OCI-M2 (cell line): ENCODE results near the gene NTN1.
A peak's percentile ranks its signal among the peaks of the same experiment; 100 is the strongest.

ENCODE experiments used
- DNase-seq: peaks from one replicate; lab custom pipeline; 2025; ENCODE audit not compliant: unreplicated experiment; lab: John Stamatoyannopoulos, UW

NTN1 gene

GRCh38 chr17:9004961-9005285 lies 16.4 kb upstream of the NTN1 start:
- DNase-seq, result no peak

- no peak for DNase-seq
Measured at GRCh38 chr17:9006175-9006767, 15.0 kb upstream of the NTN1 start.

- DNase-seq, result no peak
Measured at GRCh38 chr17:9007052-9007714, 14.1 kb upstream of the NTN1 start.

- no peak for DNase-seq
Measured at GRCh38 chr17:9009096-9009495, 12.2 kb upstream of the NTN1 start.

GRCh38 chr17:9009737-9010136 lies 11.6 kb upstream of the NTN1 start:
- DNase-seq, result no peak

- DNase-seq, result no peak
Measured at GRCh38 chr17:9011001-9011400, 10.3 kb upstream of the NTN1 start.

- DNase-seq, result peak; percentile 52
Measured at GRCh38 chr17:9016941-9017552, 4.3 kb upstream of the NTN1 start.

GRCh38 chr17:9018726-9019125 lies 2.6 kb upstream of the NTN1 start:
- DNase-seq, result no peak

GRCh38 chr17:9020096-9020823 lies 1.1 kb upstream of the NTN1 start:
- no peak for DNase-seq

GRCh38 chr17:9020824-9021157 lies 519 bp upstream of the NTN1 start:
- no peak for DNase-seq

- DNase-seq, result no peak
Measured at GRCh38 chr17:9021992-9022572, 772 bp downstream of the NTN1 start.

GRCh38 chr17:9022573-9023391 lies 1.5 kb downstream of the NTN1 start:
- no peak for DNase-seq

- no peak for DNase-seq
Measured at GRCh38 chr17:9023392-9024218, 2.3 kb downstream of the NTN1 start.

- DNase-seq, result no peak
Measured at GRCh38 chr17:9024497-9024896, 3.2 kb downstream of the NTN1 start.

- DNase-seq, result no peak
Measured at GRCh38 chr17:9026741-9027140, 5.4 kb downstream of the NTN1 start.

GRCh38 chr17:9028202-9028987 lies 7.1 kb downstream of the NTN1 start:
- no peak for DNase-seq

- no peak for DNase-seq
Measured at GRCh38 chr17:9028988-9029570, 7.8 kb downstream of the NTN1 start.

GRCh38 chr17:9032151-9032550 lies 10.8 kb downstream of the NTN1 start:
- DNase-seq, result no peak

GRCh38 chr17:9032583-9032982 lies 11.3 kb downstream of the NTN1 start:
- DNase-seq, result no peak
